ENCODE data around the gene PNPLA2. TPM values are rescaled to one million over a fixed set of nuclear protein-coding genes. Genes with fewer than 3 reads are reported as not detected.

PNPLA2 gene
- total RNA-seq, 2 experiments from 2014 or later, result 19.8 to 41.2 TPM

- BruUV-seq (replicated peaks), result no TSS peak
- peaks cover 32% of the 10 kb centered on the region for H3K79me2 ChIP-seq (ENCODE audit: insufficient read depth, low read depth, low read length)
- H3K4me1 ChIP-seq (ENCODE audit: insufficient read depth, low read length, poor library complexity, severe bottlenecking), result peaks cover 32% of the 10 kb centered on the region
- no peak overlapping the region for H3K4me2 ChIP-seq (ENCODE audit: low read length)
- peak overlapping the region; percentile 34 for H3K27ac ChIP-seq (ENCODE audit: low read depth, low read length, poor library complexity, severe bottlenecking)
- TF ChIP-seq CTCF (conservative IDR thresholded peaks at IDR 0.05; ENCODE audit: low read length) (no peak), EZH2phosphoT487 (IDR thresholded peaks at IDR 0.05; ENCODE audit: borderline replicate concordance, low read depth, low read length) (no peak)
- peaks cover 62% of the 10 kb centered on the region for H3K36me3 ChIP-seq (ENCODE audit: insufficient read depth, low read length)
- H3K9me2 ChIP-seq (ENCODE audit: insufficient read depth, low read length), result no peaks in the 10 kb centered on the region
- no peak for DNase-seq (ENCODE audit: low spot score)
- intact Hi-C loops (cut with micrococcal nuclease; ENCODE audit: unreplicated experiment), result no loop called here
- ChIA-PET POLR2A (no interaction called here), CTCF (ENCODE audit: unreplicated experiment) (no interaction called here)
- no peak overlapping the region for H3K4me3 ChIP-seq (ENCODE audit: low read depth, low read length, poor library complexity, severe bottlenecking)
- no peak overlapping the region for H2AFZ ChIP-seq (ENCODE audit: low read length)
- no peaks in the 10 kb centered on the region for H3K9me3 ChIP-seq (ENCODE audit: low read length)
- peaks cover 17% of the 10 kb centered on the region; the same call in 1 of the 2 replicates for H4K20me1 ChIP-seq (ENCODE audit: insufficient read depth, low read length)
Measured at GRCh38 chr11:813456-814096, 5.1 kb upstream of the PNPLA2 start.

GRCh38 chr11:815675-816432, 2.9 kb upstream of the PNPLA2 start:
- DNase-seq (ENCODE audit: low spot score), result no peak
- ChIA-PET POLR2A (no interaction called here), CTCF (ENCODE audit: unreplicated experiment) (no interaction called here)
- no TSS peak for BruUV-seq (replicated peaks)
- peaks cover 14% of the 10 kb centered on the region for H3K79me2 ChIP-seq (ENCODE audit: insufficient read depth, low read depth, low read length)
- H2AFZ ChIP-seq (ENCODE audit: low read length), result no peak overlapping the region
- H3K4me2 ChIP-seq (ENCODE audit: low read length), result no peak overlapping the region
- H3K4me3 ChIP-seq (ENCODE audit: low read depth, low read length, poor library complexity, severe bottlenecking), result no peak overlapping the region
- peaks cover 53% of the 10 kb centered on the region for H3K36me3 ChIP-seq (ENCODE audit: insufficient read depth, low read length)
- H4K20me1 ChIP-seq (ENCODE audit: insufficient read depth, low read length), result peaks cover 9% of the 10 kb centered on the region; the same call in 1 of the 2 replicates
- intact Hi-C loops (cut with micrococcal nuclease; ENCODE audit: unreplicated experiment), result no loop called here
- peaks cover 45% of the 10 kb centered on the region for H3K4me1 ChIP-seq (ENCODE audit: insufficient read depth, low read length, poor library complexity, severe bottlenecking)
- no peaks in the 10 kb centered on the region for H3K9me3 ChIP-seq (ENCODE audit: low read length)
- H3K27ac ChIP-seq (ENCODE audit: low read depth, low read length, poor library complexity, severe bottlenecking), result no peak overlapping the region
- H3K9me2 ChIP-seq (ENCODE audit: insufficient read depth, low read length), result no peaks in the 10 kb centered on the region
- no peak for TF ChIP-seq EZH2phosphoT487 (IDR thresholded peaks at IDR 0.05; ENCODE audit: borderline replicate concordance, low read depth, low read length)
- no peak for TF ChIP-seq CTCF (conservative IDR thresholded peaks at IDR 0.05; ENCODE audit: low read length)

GRCh38 chr11:816433-816779, 2.3 kb upstream of the PNPLA2 start:
- H3K4me1 ChIP-seq (ENCODE audit: insufficient read depth, low read length, poor library complexity, severe bottlenecking), result peaks cover 43% of the 10 kb centered on the region
- H3K27ac ChIP-seq (ENCODE audit: low read depth, low read length, poor library complexity, severe bottlenecking), result no peak overlapping the region
- H3K4me3 ChIP-seq (ENCODE audit: low read depth, low read length, poor library complexity, severe bottlenecking), result no peak overlapping the region
- H3K36me3 ChIP-seq (ENCODE audit: insufficient read depth, low read length), result peaks cover 47% of the 10 kb centered on the region
- no peak overlapping the region for H2AFZ ChIP-seq (ENCODE audit: low read length)
- H3K79me2 ChIP-seq (ENCODE audit: insufficient read depth, low read depth, low read length), result peaks cover 9% of the 10 kb centered on the region
- H3K9me2 ChIP-seq (ENCODE audit: insufficient read depth, low read length), result no peaks in the 10 kb centered on the region
- POLR2A ChIA-PET, result no interaction called here
- no peak overlapping the region for H3K4me2 ChIP-seq (ENCODE audit: low read length)
- intact Hi-C loops (cut with micrococcal nuclease; ENCODE audit: unreplicated experiment), result no loop called here
- DNase-seq (ENCODE audit: low spot score), result no peak
- no peaks in the 10 kb centered on the region for H3K9me3 ChIP-seq (ENCODE audit: low read length)
- no TSS peak for BruUV-seq (replicated peaks)
- peaks cover 4% of the 10 kb centered on the region; the same call in 1 of the 2 replicates for H4K20me1 ChIP-seq (ENCODE audit: insufficient read depth, low read length)
- CTCF ChIA-PET (ENCODE audit: unreplicated experiment), result no interaction called here
- TF ChIP-seq EZH2phosphoT487 (IDR thresholded peaks at IDR 0.05; ENCODE audit: borderline replicate concordance, low read depth, low read length) (no peak), CTCF (conservative IDR thresholded peaks at IDR 0.05; ENCODE audit: low read length) (no peak)
